Stomach (tissue), 4 donors: Measurements from ENCODE around the gene LRRC4C.

Source experiments
- EP300 ChIP-seq: sonication (generic); formaldehyde crosslinking; IDR thresholded peaks from one replicate; pipeline ENCODE4 v1.6.1; 2017; ENCODE audit warnings: antibody characterized with exemption
- POLR2A ChIP-seq, 4 donors: fragments of 450-650 bp; IDR thresholded peaks; one replicate each; pipeline ENCODE4 v1.6.1; 2016; ENCODE audit warnings: antibody characterized with exemption in 4 of 4, control low read depth in 2 of 4, mild to moderate bottlenecking in 1 of 4, moderate library complexity in 1 of 4
- POLR2AphosphoS5 ChIP-seq, 3 donors: sonication (generic); formaldehyde crosslinking; IDR thresholded peaks; one replicate each; pipeline ENCODE4 v1.6.1; 2016; ENCODE audit warnings: antibody characterized with exemption in 3 of 3
- TF ChIP-seq, protein P1 (sequence below), 7 experiments: fragments of 450-650 bp in 4 of 7; fragments of 200-600 bp in 3 of 7; sonication (generic) in 3 of 7; IDR thresholded peaks; one replicate each; pipeline ENCODE4 v1.5.1; 2016 to 2019; ENCODE audit warnings: antibody characterized with exemption in 7 of 7, control low read depth in 2 of 7, mild to moderate bottlenecking in 1 of 7

DNA sequence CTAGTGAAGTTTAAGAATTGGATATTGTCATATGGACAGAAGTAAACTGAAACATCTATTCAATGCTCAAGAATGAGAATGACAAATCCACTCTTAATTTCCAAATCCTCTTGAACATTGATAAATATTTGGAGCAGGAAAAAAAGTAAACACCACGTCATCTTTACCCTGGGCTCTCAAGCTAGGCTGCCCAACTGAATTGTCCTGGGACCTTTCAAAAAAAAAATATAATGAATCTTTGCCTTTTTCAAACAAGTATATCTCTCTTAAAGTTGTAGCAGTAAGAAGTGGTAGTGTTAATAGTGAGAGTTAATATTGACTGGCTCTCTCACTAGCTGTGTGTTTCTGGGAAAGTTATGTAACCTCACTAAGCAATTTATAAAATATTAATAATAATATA is 374.3 kb downstream of the LRRC4C start:
- TF ChIP-seq, protein P1, sequence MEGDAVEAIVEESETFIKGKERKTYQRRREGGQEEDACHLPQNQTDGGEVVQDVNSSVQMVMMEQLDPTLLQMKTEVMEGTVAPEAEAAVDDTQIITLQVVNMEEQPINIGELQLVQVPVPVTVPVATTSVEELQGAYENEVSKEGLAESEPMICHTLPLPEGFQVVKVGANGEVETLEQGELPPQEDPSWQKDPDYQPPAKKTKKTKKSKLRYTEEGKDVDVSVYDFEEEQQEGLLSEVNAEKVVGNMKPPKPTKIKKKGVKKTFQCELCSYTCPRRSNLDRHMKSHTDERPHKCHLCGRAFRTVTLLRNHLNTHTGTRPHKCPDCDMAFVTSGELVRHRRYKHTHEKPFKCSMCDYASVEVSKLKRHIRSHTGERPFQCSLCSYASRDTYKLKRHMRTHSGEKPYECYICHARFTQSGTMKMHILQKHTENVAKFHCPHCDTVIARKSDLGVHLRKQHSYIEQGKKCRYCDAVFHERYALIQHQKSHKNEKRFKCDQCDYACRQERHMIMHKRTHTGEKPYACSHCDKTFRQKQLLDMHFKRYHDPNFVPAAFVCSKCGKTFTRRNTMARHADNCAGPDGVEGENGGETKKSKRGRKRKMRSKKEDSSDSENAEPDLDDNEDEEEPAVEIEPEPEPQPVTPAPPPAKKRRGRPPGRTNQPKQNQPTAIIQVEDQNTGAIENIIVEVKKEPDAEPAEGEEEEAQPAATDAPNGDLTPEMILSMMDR (IDR thresholded peaks at IDR 0.05) = no peak
- TF ChIP-seq POLR2A (IDR thresholded peaks at IDR 0.05) (no peak), POLR2AphosphoS5 (IDR thresholded peaks at IDR 0.05) (no peak), EP300 (no peak)
